OCI-LY1 (cell line): ENCODE results near the gene ZMIZ1.

ENCODE experiments used
- H2AFZ ChIP-seq: fragments of 200-600 bp; sonication (generic), shearing (Covaris generic); 2 replicates; pipeline ENCODE4 v1.6.0; 2014; ENCODE audit warnings: antibody characterized with exemption, mild to moderate bottlenecking, low read length
- H3F3A ChIP-seq: fragments of 200-600 bp; sonication (generic), shearing (Covaris generic); 2 replicates; pipeline ENCODE4 v1.6.0; 2014; ENCODE audit warnings: mild to moderate bottlenecking, antibody characterized with exemption, low read length, moderate library complexity; ENCODE audit not compliant: insufficient read depth
- H3K27ac ChIP-seq: fragments of 200-600 bp; sonication (generic); 2 replicates; pipeline ENCODE4 v1.5.1; 2014; ENCODE audit warnings: low read length, mixed run types, mild to moderate bottlenecking, low read depth; ENCODE audit not compliant: poor library complexity, severe bottlenecking
- H3K27me3 ChIP-seq: fragments of 200-600 bp; sonication (generic); 2 replicates; pipeline ENCODE4 v1.6.0; 2014; ENCODE audit warnings: antibody characterized with exemption, mild to moderate bottlenecking, low read length, moderate library complexity; ENCODE audit not compliant: insufficient read depth
- H3K36me3 ChIP-seq: fragments of 200-600 bp; sonication (generic); 2 replicates; pipeline ENCODE4 v1.6.1; 2014; ENCODE audit warnings: mild to moderate bottlenecking, antibody characterized with exemption, low read length, moderate library complexity, mixed read lengths; ENCODE audit not compliant: insufficient read depth
- H3K4me1 ChIP-seq: fragments of 200-600 bp; sonication (generic); 2 replicates; pipeline ENCODE4 v1.5.1; 2014; ENCODE audit warnings: mild to moderate bottlenecking, low read length, moderate library complexity; ENCODE audit not compliant: insufficient read depth, severe bottlenecking
- H3K4me2 ChIP-seq: fragments of 200-600 bp; sonication (generic), shearing (Covaris generic); 2 replicates; pipeline ENCODE4 v1.6.1; 2014; ENCODE audit warnings: low read length
- H3K4me3 ChIP-seq: fragments of 200-600 bp; sonication (generic); 2 replicates; pipeline ENCODE4 v1.5.1; 2014; ENCODE audit warnings: low read length, low read depth, mild to moderate bottlenecking, mixed read lengths; ENCODE audit not compliant: poor library complexity, severe bottlenecking
- H3K79me2 ChIP-seq: fragments of 200-600 bp; shearing (Covaris generic); 2 replicates; pipeline ENCODE4 v1.6.1; 2016; ENCODE audit warnings: mixed run types, low read length, mixed read lengths; ENCODE audit not compliant: insufficient read depth
- H3K9ac ChIP-seq: fragments of 200-600 bp; sonication (generic), shearing (Covaris generic); 2 replicates; pipeline ENCODE4 v1.6.1; 2014; ENCODE audit warnings: mild to moderate bottlenecking, low read length, mixed read lengths
- H3K9me2 ChIP-seq: fragments of 200-600 bp; sonication (generic), shearing (Covaris generic); 2 replicates; pipeline ENCODE4 v1.6.1; 2014; ENCODE audit warnings: low read depth, mild to moderate bottlenecking, low read length, mixed read lengths
- H3K9me3 ChIP-seq: fragments of 200-600 bp; shearing (Covaris generic); 2 replicates; pipeline ENCODE4 v1.6.1; 2014; ENCODE audit warnings: low read length, mixed read lengths
- H4K20me1 ChIP-seq: fragments of 200-600 bp; sonication (generic), shearing (Covaris generic); 2 replicates; pipeline ENCODE4 v1.6.0; 2016; ENCODE audit warnings: mild to moderate bottlenecking, low read length; ENCODE audit not compliant: insufficient read depth
- CTCF ChIP-seq: fragments of 200-600 bp; sonication (generic), shearing (Covaris generic); IDR thresholded peaks from 2 replicates; pipeline ENCODE4 v1.5.1; 2017; ENCODE audit warnings: mild to moderate bottlenecking, antibody characterized with exemption, low read length, moderate library complexity, mixed read lengths
- EZH2 ChIP-seq: fragments of 200-600 bp; sonication (generic), shearing (Covaris generic); IDR thresholded peaks from 2 replicates; pipeline ENCODE4 v1.8.0; 2017; ENCODE audit warnings: borderline replicate concordance, mixed run types, mild to moderate bottlenecking, antibody characterized with exemption, low read length, moderate library complexity, mixed read lengths

ZMIZ1 gene

GRCh38 chr10:79163666-79163975 lies 94.9 kb downstream of the ZMIZ1 start:
- Histone ChIP-seq H3K9ac (no peak overlapping the region), H3K4me2 (no peak overlapping the region), H3K27me3 (no peaks in the 10 kb centered on the region), H3K9me2 (no peaks in the 10 kb centered on the region), H3K79me2 (no peaks in the 10 kb centered on the region), H3K4me1 (no peaks in the 10 kb centered on the region), H3K9me3 (no peaks in the 10 kb centered on the region), H4K20me1 (no peaks in the 10 kb centered on the region), H2AFZ (no peak overlapping the region), H3K36me3 (no peaks in the 10 kb centered on the region), H3F3A (no peaks in the 10 kb centered on the region), H3K4me3 (no peak overlapping the region), H3K27ac (no peak overlapping the region)
- TF ChIP-seq CTCF (no peak), EZH2 (no peak)

GRCh38 chr10:79164075-79164474 lies 95.3 kb downstream of the ZMIZ1 start:
- no peaks in the 10 kb centered on the region for H3K9me3 ChIP-seq
- H3F3A ChIP-seq: no peaks in the 10 kb centered on the region
- no peak overlapping the region for H3K27ac ChIP-seq
- H2AFZ ChIP-seq: no peak overlapping the region
- no peaks in the 10 kb centered on the region for H3K36me3 ChIP-seq
- TF ChIP-seq EZH2 (no peak), CTCF (no peak)
- H3K4me1 ChIP-seq: no peaks in the 10 kb centered on the region
- H4K20me1 ChIP-seq: no peaks in the 10 kb centered on the region
- no peak overlapping the region for H3K4me3 ChIP-seq
- H3K9me2 ChIP-seq: no peaks in the 10 kb centered on the region
- no peaks in the 10 kb centered on the region for H3K79me2 ChIP-seq
- no peak overlapping the region for H3K9ac ChIP-seq
- peaks cover 5% of the 10 kb centered on the region; the same call in 1 of the 2 replicates for H3K27me3 ChIP-seq
- no peak overlapping the region for H3K4me2 ChIP-seq

GRCh38 chr10:79165070-79165778 lies 96.5 kb downstream of the ZMIZ1 start:
- H3K4me2 ChIP-seq: no peak overlapping the region
- H3K4me1 ChIP-seq: no peaks in the 10 kb centered on the region
- no peaks in the 10 kb centered on the region for H3K36me3 ChIP-seq

More at GRCh38 chr10:79165070-79165778, 96.5 kb downstream of the ZMIZ1 start:
- Histone ChIP-seq H3K9me3 (no peaks in the 10 kb centered on the region), H2AFZ (no peak overlapping the region), H3K27ac (no peak overlapping the region), H4K20me1 (no peaks in the 10 kb centered on the region), H3F3A (no peaks in the 10 kb centered on the region), H3K9me2 (no peaks in the 10 kb centered on the region), H3K4me3 (no peak overlapping the region), H3K79me2 (no peaks in the 10 kb centered on the region), H3K27me3 (peaks cover 7% of the 10 kb centered on the region; the same call in 1 of the 2 replicates), H3K9ac (no peak overlapping the region)
- TF ChIP-seq CTCF: no peak
- no peak for TF ChIP-seq EZH2
